Measurements from ENCODE around the gene TMEM184B.

The TMEM184B gene

GRCh38 chr22:38294193-38294592, 21.4 kb upstream of the TMEM184B start:
- H3K4me1 ChIP-seq (ENCODE audit: control insufficient read depth in 1 of 2, insufficient read depth in 2 of 2, low read length in 2 of 2) = peaks cover 38 to 40% of the 10 kb centered on the region in 2 experiments
- H3K4ac ChIP-seq (ENCODE audit: low read depth, low read length) = no peak overlapping the region
- H3K18ac ChIP-seq (ENCODE audit: low read length) = no peak overlapping the region
- no peak overlapping the region for H3K4me2 ChIP-seq (ENCODE audit: low read length)
- no peak overlapping the region for H4K12ac ChIP-seq (ENCODE audit: low read depth, low read length)
- no peak overlapping the region for H2AK5ac ChIP-seq (ENCODE audit: low read length)
- WGBS (ENCODE audit: extremely low coverage, insufficient coverage, insufficient read length) = no CpG with 5 or more reads among the region's 26 CpGs
- H2BK120ac ChIP-seq (ENCODE audit: insufficient read depth, low read length, poor library complexity) = no peak overlapping the region
- H3K79me1 ChIP-seq (ENCODE audit: low read length) = peaks cover 23% of the 10 kb centered on the region
- H4K8ac ChIP-seq (ENCODE audit: low read depth, low read length) = no peak overlapping the region
- DNase-seq = no peak
- no peaks in the 10 kb centered on the region for H3K9me3 ChIP-seq (ENCODE audit: insufficient read depth, low read depth, low read length)
- no peak overlapping the region for H3K4me3 ChIP-seq (ENCODE audit: low read depth, low read length)
- no peak overlapping the region for H2AFZ ChIP-seq (ENCODE audit: insufficient read depth, low read length, poor library complexity)
- H3K23ac ChIP-seq (ENCODE audit: low read length) = no peak overlapping the region
- H2BK12ac ChIP-seq (ENCODE audit: low read length) = no peak overlapping the region
- no peak overlapping the region for H2BK5ac ChIP-seq (ENCODE audit: low read depth, low read length, poor library complexity)
- peaks cover 85 to 86% of the 10 kb centered on the region in 2 experiments for H3K36me3 ChIP-seq (ENCODE audit: control insufficient read depth in 1 of 2, insufficient read depth in 2 of 2, low read length in 2 of 2)
- H3K27ac ChIP-seq (ENCODE audit: low read depth, low read length) = no peak overlapping the region
- H3K9ac ChIP-seq (ENCODE audit: low read length) = no peak overlapping the region
- H3K27me3 ChIP-seq (ENCODE audit: insufficient read depth, low read length) = no peaks in the 10 kb centered on the region
- H4K91ac ChIP-seq (ENCODE audit: low read depth, low read length) = no peak overlapping the region
- no peak overlapping the region for H3K14ac ChIP-seq (ENCODE audit: low read length)
- H3K79me2 ChIP-seq (ENCODE audit: control insufficient read depth, insufficient read depth, low read length, poor library complexity) = peaks cover 3% of the 10 kb centered on the region

- no CpG with 5 or more reads among the region's 9 CpGs for WGBS (ENCODE audit: extremely low coverage, insufficient coverage, insufficient read length)
- H2BK120ac ChIP-seq (ENCODE audit: insufficient read depth, low read length, poor library complexity) = peak overlapping the region; percentile 61
- H2AK5ac ChIP-seq (ENCODE audit: low read length) = no peak overlapping the region
- no peak overlapping the region for H3K4ac ChIP-seq (ENCODE audit: low read depth, low read length)
- H4K8ac ChIP-seq (ENCODE audit: low read depth, low read length) = no peak overlapping the region
- H3K4me1 ChIP-seq (ENCODE audit: control insufficient read depth in 1 of 2, insufficient read depth in 2 of 2, low read length in 2 of 2) = peaks cover 27 to 30% of the 10 kb centered on the region in 2 experiments
- H3K23ac ChIP-seq (ENCODE audit: low read length) = no peak overlapping the region
- H3K27me3 ChIP-seq (ENCODE audit: insufficient read depth, low read length) = no peaks in the 10 kb centered on the region
- no peak overlapping the region for H4K91ac ChIP-seq (ENCODE audit: low read depth, low read length)
- H2AFZ ChIP-seq (ENCODE audit: insufficient read depth, low read length, poor library complexity) = no peak overlapping the region
- H2BK5ac ChIP-seq (ENCODE audit: low read depth, low read length, poor library complexity) = no peak overlapping the region
- no peak overlapping the region for H4K12ac ChIP-seq (ENCODE audit: low read depth, low read length)
- H3K4me3 ChIP-seq (ENCODE audit: low read depth, low read length) = no peak overlapping the region
- peaks cover 72 to 73% of the 10 kb centered on the region in 2 experiments for H3K36me3 ChIP-seq (ENCODE audit: control insufficient read depth in 1 of 2, insufficient read depth in 2 of 2, low read length in 2 of 2)
- H3K4me2 ChIP-seq (ENCODE audit: low read length) = no peak overlapping the region
- no peak overlapping the region for H2BK12ac ChIP-seq (ENCODE audit: low read length)
- DNase-seq = peak; percentile 85 to 86
- peaks cover 13% of the 10 kb centered on the region for H3K79me1 ChIP-seq (ENCODE audit: low read length)
- no peak overlapping the region for H3K9ac ChIP-seq (ENCODE audit: low read length)
- H3K79me2 ChIP-seq (ENCODE audit: control insufficient read depth, insufficient read depth, low read length, poor library complexity) = peaks cover 1% of the 10 kb centered on the region
- H3K14ac ChIP-seq (ENCODE audit: low read length) = no peak overlapping the region
- H3K9me3 ChIP-seq (ENCODE audit: insufficient read depth, low read depth, low read length) = no peaks in the 10 kb centered on the region
- H3K18ac ChIP-seq (ENCODE audit: low read length) = no peak overlapping the region
- peak overlapping the region; percentile 63 for H3K27ac ChIP-seq (ENCODE audit: low read depth, low read length)
Observed at GRCh38 chr22:38292694-38293093, 19.9 kb upstream of the TMEM184B start.

DNA sequence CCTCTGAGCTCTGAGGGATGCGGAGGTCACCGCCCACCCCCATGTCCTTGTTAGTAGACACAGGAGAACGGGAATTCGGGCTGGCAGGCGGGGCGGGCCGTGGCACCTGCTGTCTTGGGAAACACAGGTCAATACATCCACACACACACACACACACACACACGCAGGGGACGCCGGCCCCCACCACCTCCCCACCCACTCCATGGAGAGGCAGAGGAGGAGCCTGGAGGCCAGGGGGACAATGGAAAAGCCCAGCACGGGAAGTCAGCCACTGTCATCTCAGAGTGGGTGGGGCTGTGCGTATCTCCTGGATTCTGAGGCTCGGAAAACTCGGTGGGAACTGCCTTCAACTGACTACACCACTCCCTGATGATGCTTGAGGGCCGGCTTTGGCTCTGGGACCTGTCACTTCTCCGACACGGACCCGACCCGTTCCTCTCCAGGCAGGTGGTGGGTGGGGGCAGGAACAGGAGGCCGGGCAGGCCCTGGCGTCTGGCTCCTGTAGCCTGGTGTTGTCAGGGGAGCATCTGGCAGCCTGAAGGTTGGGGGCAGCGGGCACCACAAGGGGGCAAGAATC, 18.5 kb upstream of the TMEM184B start:
- peaks cover 58 to 59% of the 10 kb centered on the region in 2 experiments for H3K36me3 ChIP-seq (ENCODE audit: control insufficient read depth in 1 of 2, insufficient read depth in 2 of 2, low read length in 2 of 2)
- H2BK12ac ChIP-seq (ENCODE audit: low read length) = no peak overlapping the region
- no peak overlapping the region for H2AK5ac ChIP-seq (ENCODE audit: low read length)
- peak overlapping the region; percentile 17 for H2AFZ ChIP-seq (ENCODE audit: insufficient read depth, low read length, poor library complexity)
- H2BK120ac ChIP-seq (ENCODE audit: insufficient read depth, low read length, poor library complexity) = no peak overlapping the region
- H2BK5ac ChIP-seq (ENCODE audit: low read depth, low read length, poor library complexity) = no peak overlapping the region
- no peak overlapping the region for H3K4me3 ChIP-seq (ENCODE audit: low read depth, low read length)
- H3K79me2 ChIP-seq (ENCODE audit: control insufficient read depth, insufficient read depth, low read length, poor library complexity) = peaks cover 1% of the 10 kb centered on the region
- H3K9me3 ChIP-seq (ENCODE audit: insufficient read depth, low read depth, low read length) = peaks cover 2% of the 10 kb centered on the region
- H3K27ac ChIP-seq (ENCODE audit: low read depth, low read length) = no peak overlapping the region
- H3K27me3 ChIP-seq (ENCODE audit: insufficient read depth, low read length) = no peaks in the 10 kb centered on the region
- no peak overlapping the region for H3K9ac ChIP-seq (ENCODE audit: low read length)
- peak overlapping the region; percentile 59 for H4K91ac ChIP-seq (ENCODE audit: low read depth, low read length)
- DNase-seq = no peak
- no peak overlapping the region for H4K12ac ChIP-seq (ENCODE audit: low read depth, low read length)
- peaks cover 17% of the 10 kb centered on the region for H3K79me1 ChIP-seq (ENCODE audit: low read length)
- no CpG with 5 or more reads among the region's 22 CpGs for WGBS (ENCODE audit: extremely low coverage, insufficient coverage, insufficient read length)
- peak overlapping the region; percentile 4 for H4K8ac ChIP-seq (ENCODE audit: low read depth, low read length)
- H3K4me2 ChIP-seq (ENCODE audit: low read length) = no peak overlapping the region
- H3K23ac ChIP-seq (ENCODE audit: low read length) = no peak overlapping the region
- no peak overlapping the region for H3K4ac ChIP-seq (ENCODE audit: low read depth, low read length)
- peaks cover 35 to 36% of the 10 kb centered on the region in 2 experiments for H3K4me1 ChIP-seq (ENCODE audit: control insufficient read depth in 1 of 2, insufficient read depth in 2 of 2, low read length in 2 of 2)
- no peak overlapping the region for H3K14ac ChIP-seq (ENCODE audit: low read length)
- no peak overlapping the region for H3K18ac ChIP-seq (ENCODE audit: low read length)

DNA sequence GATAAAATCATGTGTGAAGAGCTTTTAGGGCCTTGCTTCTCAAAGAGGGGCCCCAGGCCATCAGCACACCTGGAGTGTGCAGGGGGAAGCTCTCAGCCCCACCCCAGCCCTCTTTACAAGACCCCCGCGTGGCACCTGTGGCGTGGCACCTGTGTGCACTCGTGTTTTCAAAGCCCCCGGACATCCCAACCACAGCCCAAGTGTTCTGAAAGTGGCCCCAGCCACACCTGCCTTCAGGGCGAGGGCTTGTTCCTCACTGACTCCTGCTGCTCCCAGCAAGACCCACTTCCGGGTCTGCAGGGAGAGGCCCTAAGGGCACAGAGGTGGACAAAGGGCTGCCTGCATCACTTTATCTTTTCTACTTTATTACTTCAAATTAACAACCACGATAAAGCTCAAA, 17.5 kb upstream of the TMEM184B start:
- Histone ChIP-seq H3K4ac (ENCODE audit: low read depth, low read length) (no peak overlapping the region), H3K4me3 (ENCODE audit: low read depth, low read length) (no peak overlapping the region), H3K27ac (ENCODE audit: low read depth, low read length) (peak overlapping the region; percentile 55), H3K9me3 (ENCODE audit: insufficient read depth, low read depth, low read length) (peaks cover 2% of the 10 kb centered on the region), H4K8ac (ENCODE audit: low read depth, low read length) (no peak overlapping the region), H3K27me3 (ENCODE audit: insufficient read depth, low read length) (no peaks in the 10 kb centered on the region), H2AFZ (ENCODE audit: insufficient read depth, low read length, poor library complexity) (no peak overlapping the region), H2BK5ac (ENCODE audit: low read depth, low read length, poor library complexity) (peak overlapping the region; percentile 51), H4K91ac (ENCODE audit: low read depth, low read length) (peak overlapping the region; percentile 45), H3K18ac (ENCODE audit: low read length) (no peak overlapping the region), H3K4me1 (ENCODE audit: control insufficient read depth in 1 of 2, insufficient read depth in 2 of 2, low read length in 2 of 2) (peaks cover 36 to 37% of the 10 kb centered on the region in 2 experiments), H2BK12ac (ENCODE audit: low read length) (no peak overlapping the region), H3K36me3 (ENCODE audit: control insufficient read depth in 1 of 2, insufficient read depth in 2 of 2, low read length in 2 of 2) (peaks cover 49 to 50% of the 10 kb centered on the region in 2 experiments), H2AK5ac (ENCODE audit: low read length) (no peak overlapping the region), H3K79me2 (ENCODE audit: control insufficient read depth, insufficient read depth, low read length, poor library complexity) (peaks cover 1% of the 10 kb centered on the region), H2BK120ac (ENCODE audit: insufficient read depth, low read length, poor library complexity) (peak overlapping the region; percentile 44), H3K14ac (ENCODE audit: low read length) (no peak overlapping the region), H3K79me1 (ENCODE audit: low read length) (peaks cover 18% of the 10 kb centered on the region), H4K12ac (ENCODE audit: low read depth, low read length) (peak overlapping the region; percentile 11), H3K23ac (ENCODE audit: low read length) (no peak overlapping the region), H3K4me2 (ENCODE audit: low read length) (no peak overlapping the region), H3K9ac (ENCODE audit: low read length) (no peak overlapping the region)
- DNase-seq = peak; percentile 47 to 67
- no CpG with 5 or more reads among the region's 8 CpGs for WGBS (ENCODE audit: extremely low coverage, insufficient coverage, insufficient read length)

Measured in trophoblast cell (in vitro differentiated cells and primary cell).